ENCODE measurements around the gene TH.

Gene TH

DNA sequence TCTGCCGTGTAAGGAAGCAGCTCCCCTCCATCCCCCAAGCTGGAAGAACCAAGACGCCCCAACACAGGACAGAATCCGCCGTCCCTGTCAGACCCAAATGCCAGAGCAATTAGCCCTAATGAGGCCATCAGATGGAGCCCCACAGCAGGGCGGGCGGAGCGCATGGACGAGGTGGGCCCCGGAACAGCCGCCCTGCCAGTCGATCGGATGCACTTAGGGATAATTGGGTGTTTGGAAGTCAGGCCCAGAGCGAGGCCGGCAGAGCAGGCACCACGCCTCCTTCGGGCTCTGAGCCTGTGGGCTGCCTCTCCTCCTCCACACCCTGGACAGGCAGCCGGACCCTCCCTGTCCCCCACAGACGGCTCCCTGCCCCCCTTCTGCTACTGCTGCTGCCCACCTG lies 5.5 kb upstream of the TH start:
- DNase-seq = no peak

DNA sequence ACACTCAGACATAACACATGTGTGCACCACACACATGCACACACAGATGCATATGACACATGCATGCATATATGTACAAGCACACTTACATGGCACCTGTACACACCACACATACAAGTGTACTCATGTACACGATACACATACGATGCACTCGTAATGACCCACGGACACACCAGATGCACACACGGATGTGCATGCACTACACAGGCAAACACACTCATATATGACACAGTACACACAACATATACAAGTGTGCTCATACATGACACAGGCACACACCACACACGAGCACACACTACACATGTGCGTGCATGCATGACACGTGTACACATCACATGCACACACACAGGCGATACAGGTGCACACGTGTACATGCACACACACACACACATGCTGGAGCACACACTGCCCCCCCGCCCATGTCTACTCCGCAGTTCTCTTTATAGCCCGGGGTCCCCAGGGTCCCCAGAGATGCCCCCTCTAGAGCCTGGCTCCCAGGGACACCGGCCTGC lies 4.8 kb upstream of the TH start:
- DNase-seq = no peak

DNA sequence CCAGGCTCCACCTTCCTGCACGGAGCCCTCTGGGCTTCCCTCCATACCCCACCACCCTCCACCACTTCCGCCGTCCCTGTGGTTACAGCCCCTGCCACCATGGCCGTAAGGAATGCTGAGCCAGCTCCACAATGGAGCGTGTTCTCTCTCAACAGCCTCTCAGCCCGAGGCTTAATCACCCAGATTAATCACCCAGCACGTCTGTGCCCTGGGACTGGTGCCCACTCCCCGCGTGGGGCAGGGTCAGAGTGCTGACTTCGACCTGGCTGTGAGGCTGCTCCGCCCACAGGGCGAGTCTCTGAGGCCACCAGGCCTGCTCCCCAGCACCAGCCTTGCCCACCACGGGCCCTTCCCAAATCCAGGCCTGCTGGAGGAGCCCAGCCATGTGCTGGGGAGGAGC lies 4.0 kb upstream of the TH start:
- DNase-seq = no peak

DNA sequence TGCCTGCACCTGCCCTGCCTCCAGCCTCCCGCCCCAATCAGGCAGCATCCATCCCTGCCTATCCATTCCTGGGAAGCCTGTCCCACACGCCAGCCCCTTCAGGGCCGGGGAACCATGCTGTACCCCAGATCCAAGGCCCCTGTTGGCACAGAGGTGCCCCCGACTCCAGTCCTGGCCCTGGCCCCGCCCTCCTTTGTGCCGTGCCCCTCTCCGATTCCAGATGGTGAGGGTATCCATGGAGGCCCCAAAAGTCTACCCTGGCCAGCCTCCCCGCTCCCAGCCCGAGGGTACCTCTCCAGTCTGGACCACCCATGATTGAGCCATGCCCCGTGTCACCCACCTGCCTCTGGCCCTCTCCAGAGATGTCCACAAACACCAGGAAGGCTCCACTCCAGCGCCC lies 2.7 kb upstream of the TH start:
- no peak for DNase-seq

DNA sequence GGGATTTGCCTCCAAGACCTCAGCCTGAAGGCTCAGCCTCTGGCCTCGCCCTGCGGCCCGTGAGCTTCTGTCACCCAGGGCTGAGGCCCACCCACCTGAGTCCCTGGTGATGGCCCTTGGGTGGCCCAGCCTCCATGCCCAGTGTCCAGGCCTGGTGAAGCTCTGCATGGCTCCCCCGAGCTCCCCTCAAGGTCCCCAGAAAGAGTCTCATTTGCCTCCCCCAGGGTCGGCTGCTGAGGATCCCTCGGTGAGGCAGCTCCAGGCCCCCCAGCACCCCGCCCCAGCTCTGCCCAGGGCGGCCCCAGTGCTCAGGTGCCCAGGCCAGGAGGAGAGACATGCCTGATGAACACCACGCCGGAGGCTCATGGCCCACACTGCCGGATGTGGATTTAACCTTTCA lies 2.1 kb upstream of the TH start:
- no peak for DNase-seq

DNA sequence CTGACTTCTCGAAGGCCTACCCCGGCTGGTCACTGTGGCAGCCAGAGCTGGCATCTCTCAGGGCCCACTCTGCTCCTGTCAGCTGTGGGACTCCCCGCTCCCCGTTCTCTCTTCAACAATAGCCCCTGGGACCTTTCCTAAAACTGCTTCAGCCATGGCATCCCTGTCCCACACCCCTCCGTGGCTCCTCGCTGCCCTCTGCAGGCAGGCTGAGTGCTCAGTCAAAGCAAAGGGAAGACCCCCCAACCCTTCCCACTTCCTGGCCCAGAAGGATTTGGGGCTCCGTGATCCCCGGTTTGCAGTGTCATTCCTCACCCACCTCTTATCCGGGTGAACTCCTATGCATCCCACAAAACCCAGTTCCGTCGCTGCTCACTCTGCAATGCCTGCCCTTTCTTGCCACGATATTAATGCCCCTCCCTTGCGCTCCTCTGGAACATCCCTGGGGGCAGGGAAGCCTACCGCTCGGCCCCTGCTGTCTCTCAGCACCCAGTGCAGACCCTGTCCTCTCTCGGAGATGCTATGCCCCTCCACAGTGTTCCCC lies 1.6 kb upstream of the TH start:
- no peak for DNase-seq

DNA sequence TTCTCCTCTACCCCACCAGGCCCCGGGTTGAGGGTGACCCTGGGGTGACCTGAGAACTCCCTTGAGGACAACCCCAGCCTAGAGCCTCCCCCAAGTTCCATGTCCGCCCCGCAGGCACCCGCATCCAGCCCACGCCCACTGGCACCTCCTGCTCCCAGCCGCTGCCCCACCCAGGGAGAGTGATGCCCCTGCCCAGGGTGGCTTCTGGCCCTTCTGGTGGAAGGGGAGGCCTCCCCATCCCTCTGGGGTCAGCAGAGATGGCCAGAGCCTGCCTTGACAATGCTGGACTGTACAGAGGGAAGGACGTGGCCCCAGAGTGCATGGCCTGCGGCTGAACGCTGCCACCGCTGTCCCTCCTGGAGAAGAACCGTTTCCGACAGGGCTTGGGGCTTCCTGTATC lies 1.1 kb upstream of the TH start:
- DNase-seq = no peak

DNA sequence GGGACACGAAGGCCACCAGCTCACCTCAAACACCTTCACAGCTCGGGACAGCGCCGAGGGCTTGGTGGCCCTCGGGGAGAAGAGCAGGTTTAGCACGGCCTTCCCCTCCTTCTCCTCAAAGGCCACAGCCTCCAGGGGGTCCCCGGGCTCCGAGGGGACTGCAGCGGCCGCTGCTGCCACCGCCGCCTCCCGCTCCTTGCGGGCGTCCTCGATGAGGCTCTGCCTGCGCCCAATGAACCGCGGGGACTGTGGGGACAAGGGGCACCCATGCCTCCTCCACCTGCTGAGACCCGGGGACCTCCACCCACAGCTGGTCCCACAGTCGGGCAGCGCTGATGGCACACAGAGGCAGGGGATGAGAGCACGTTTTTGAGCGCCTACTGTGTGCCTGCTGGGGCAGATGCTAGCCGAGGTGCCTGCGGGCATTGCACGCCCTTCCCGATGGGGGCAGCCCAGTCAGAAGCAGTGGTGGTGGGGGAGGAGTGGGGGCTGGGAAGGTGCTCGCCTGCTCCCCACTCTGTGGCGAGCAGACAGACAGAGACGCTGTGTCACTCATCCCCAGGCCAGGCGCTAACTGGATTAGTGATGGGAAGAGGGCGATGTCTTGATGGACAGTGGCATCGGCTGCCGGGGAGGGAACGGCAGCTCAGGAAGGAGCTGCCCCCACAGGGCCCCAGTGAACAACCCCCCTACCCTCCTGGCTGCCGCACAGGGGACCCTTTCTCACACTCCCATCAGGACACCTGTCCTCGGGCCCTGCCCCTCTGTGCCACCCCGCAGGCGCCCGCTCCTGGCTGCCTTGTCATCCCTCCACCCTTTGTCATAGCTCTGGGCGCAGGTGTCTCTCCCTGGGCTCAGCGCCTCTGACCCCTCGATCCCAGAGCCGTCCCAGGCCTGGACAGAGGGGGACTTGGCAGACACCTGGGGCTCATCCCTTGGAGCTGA lies 1.7 kb downstream of the TH start:
- no peak for DNase-seq

DNA sequence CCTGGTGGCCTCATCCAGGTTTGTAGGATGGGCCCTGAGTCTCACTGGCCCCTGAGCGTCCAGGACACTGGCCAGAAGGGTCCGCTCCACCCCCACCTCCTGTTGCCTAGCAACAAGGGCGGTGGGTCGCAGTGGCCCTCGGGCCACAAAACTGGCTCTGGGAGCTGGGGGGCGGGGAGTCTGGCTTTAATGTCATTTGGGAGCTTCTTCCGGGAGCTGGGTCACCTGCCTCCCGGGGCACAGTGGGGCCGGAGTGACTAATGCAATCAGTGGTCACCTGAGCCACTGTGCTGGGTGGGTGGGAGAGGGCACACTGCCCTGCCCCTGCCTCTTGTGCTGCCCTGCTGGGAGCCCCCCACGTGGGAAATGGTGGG lies 2.6 kb downstream of the TH start:
- DNase-seq = no peak

DNA sequence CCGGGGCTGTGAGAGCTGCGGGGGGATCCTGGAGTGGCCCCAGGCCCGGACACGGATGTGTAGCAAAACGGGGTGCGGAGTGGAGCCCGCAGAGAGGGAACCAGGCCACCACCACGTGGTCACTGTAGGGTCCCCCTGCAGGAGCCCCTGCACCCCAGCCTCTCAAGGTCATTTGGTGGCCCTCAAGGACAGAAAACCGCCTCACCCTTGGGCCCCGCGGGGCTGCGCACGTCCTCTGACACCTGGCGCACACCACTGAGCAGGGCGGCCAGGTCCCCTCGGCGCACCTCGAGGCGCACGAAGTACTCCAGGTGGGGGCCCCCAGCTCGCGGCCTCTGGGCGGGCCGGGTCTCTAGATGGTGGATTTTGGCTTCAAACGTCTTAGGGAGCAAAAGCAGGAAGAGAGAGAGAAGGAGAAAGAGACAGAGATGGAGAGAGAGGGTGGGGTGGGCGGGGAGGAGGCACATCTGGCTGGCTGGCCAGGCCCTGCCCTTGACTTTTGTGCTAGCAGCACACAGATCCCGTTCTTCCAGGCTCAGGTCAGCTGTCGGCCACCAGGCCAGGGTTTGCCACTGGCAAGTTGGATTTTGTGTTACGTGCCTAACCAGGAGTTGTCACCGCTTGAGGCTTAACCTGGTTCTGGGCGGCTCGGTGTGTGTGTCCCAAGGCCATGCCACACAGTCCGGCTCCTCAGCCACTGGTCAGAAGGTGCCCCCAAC lies 3.2 kb downstream of the TH start:
- no peak for DNase-seq

DNA sequence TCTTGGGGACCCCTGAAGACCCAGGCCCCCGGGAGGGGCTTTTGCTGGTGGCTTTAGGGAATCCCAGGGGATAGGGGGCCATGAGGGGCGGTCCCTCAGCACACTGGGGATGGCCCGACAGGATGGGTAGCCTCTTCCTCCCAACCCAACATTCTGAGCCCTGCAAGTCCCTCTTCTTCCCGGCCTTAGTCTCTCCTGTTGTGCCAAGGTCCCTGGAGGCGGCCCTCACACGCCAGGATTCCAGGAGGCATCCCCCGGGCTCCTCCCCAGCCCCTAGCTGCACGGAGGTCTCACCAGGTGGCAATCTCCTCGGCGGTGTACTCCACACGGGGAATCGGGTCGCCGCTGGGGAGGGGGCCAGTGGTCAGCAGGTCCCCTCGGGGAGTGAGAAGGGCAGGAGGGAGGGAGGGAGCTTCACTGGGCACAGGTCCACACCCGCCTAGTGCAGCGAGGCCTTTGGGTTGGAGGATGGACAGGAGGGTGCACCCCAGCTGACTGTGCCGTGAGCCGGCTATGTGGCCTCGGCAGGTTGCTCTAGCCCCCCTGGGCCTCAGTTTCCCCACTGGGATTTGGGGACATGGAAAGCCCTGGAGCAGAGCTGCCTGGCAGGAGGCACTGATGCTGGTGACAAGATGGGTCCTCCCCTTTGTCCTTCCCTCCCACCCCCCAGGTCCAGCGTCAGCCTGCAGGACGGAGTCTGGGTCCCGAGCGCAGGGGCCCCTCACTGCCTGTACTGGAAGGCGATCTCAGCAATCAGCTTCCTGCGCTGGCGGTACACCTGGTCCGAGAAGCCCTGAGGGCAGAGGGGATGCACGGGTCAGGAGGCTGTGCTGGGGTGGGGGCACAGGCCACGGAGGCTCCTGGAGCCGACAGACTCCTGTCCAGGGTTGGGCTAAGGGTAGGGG lies 4.2 kb downstream of the TH start:
- no peak for DNase-seq

DNA sequence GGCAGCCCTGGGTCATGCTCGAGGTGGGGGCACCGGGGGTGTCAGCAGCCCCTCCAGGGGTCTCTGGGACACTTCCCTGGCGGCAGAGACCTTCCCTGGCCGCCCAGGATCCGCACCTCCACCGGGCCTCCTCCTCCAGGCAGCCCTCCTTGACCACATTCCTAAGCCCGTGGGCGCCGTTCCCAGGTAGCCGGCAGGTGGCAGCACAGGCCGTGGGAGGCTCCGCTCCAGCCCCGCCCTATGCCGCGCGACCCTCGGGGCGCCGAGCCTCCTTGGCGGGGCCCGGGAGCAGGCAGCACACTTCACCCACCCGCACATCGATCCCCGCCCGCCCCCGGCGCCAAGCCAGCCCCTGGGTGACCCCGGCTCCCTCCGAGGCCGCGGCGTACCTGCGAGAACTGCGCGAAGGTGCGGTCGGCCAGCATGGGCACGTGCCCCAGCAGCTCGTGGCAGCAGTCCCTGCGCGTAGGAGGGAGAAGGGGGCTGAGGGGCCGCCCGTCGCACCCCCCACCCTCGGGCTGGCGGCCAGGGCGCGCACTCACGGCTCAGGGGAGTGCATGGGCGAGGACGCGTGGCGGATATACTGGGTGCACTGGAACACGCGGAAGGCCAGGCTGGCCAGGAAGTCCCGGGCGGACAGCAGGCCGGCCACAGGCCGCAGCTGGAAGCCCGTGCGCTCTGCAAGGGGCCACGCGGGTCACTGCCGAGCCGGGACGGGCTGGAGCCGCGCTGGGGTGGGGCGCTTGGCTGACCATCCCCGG lies 5.3 kb downstream of the TH start:
- DNase-seq = peak in 1 of 2 experiments; percentile 12

DNA sequence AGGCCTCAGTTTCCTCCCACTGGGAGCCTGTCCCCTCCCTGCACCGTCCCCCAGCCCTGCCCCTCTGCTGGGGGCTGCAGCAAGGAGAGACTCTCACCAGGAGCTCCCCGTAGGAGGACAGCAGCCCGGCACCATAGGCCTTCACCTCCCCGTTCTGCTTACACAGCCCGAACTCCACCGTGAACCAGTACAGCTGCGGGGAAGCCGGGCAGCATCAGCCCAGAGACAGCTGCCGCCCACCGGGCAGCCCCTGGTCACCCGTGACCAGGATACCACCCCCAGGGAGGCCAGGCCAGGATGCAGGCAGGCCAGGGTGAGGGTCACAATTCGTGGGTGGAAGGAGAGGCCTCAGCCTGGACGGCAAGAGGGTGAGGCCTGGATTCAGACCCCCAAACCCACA lies 6.0 kb downstream of the TH start:
- no peak for DNase-seq

DNA sequence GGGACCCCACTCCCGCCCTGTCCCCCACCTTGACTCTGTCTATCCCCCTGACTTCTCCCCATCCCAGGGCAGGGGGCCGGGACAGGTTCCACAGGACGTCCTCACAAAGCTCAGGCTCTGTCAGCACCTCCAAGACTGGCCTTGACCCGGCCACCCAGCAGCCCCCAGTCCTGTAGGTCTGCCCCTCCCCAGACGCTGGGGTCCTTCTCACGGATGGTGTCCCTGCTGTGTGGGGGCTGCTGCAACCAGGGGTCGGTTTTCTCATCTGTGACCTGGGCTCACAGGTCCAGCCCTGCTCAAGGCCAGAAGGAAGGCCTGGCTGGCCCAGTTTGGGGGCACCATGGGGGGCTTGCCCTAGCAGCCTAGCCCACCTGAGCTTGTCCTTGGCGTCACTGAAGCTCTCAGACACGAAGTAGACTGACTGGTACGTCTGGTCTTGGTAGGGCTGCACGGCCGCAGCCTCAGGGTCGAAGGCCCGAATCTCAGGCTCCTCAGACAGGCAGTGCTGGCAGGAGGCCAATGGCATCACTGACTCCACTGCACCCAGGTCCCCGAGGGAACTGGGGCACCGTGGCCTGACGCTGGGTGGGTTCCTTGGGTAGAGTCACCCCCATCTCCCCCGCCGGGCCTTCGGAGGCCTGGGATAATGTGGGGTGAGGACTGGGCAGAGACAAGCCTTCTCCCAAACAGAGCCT lies 6.6 kb downstream of the TH start:
- no peak for DNase-seq

DNA sequence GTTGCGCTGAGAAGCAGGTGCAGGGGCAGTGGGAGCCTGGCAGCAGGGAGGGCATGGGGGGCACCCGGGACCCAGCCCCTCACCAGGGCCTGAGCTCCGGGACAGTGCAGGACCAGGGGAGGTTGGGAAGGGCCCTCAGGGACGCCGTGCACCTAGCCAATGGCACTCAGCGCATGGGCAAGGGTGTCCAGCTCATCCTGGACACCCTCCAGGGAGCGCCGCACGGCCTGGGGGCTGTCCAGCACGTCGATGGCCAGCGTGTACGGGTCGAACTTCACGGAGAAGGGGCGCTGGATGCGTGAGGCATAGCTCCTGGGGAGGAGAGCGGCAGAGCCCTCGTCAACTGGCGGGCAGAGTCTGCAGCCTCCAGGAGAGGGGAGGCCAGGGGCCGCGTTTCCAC lies 7.5 kb downstream of the TH start:
- DNase-seq = no peak

DNA sequence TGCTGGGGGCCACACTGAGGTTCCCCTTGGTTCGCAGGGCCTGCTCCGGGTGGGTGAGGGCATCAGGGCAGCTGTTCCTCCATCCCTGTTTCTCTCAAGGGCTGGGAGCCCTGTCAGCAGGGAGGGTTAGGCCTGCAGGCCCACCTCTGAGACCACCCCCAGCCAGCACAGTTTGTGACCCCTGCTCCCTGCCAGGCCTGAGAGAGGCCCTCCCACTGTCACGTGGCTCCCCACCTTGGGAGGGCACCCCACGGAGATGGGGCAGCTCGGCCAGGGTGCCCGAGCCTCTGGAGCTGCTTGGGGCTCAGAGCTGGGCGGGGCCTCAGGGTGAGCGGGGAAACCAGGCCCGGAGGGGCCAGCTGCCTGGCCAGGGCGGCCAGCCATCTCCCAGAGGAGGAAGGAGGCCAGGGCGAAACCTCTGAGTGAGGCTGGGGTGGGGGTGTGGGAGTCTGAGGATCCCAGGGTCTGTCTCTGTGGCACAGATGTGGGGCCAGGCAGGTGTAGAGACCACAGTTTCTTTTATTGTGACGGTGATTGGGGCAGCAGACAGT lies 8.1 kb downstream of the TH start:
- no peak for DNase-seq

DNA sequence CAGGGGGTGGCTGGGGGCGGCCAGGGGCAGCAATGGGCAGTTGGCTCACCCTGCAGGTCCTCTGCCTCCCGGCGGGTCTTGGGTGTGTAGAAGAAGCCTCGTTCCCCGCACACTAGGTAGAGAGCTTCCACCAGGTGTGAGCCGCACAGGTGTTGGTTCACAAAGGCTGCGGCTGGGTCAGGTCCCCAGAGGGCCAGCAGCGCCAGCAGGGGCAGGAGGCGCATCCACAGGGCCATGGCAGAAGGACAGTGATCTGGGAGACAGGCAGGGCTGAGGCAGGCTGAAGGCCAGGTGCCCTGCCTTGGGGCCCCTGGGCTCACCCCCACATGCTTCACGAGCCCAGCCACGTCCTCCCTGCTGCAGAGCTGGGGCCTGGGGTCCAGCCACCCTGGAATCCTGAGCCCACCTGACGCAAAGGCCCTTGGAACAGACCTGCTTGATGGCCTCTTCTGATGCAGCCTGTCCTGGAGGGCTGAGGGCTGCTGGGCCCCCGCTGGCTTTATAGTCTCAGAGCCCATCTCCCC lies 10.8 kb downstream of the TH start, which contains the start of gene INS:
TSS of gene INS (minus strand) at position 474 of the 524 bp plus-strand sequence. CDS start at position 236, 238 bp downstream.
- DNase-seq = no peak

DNA sequence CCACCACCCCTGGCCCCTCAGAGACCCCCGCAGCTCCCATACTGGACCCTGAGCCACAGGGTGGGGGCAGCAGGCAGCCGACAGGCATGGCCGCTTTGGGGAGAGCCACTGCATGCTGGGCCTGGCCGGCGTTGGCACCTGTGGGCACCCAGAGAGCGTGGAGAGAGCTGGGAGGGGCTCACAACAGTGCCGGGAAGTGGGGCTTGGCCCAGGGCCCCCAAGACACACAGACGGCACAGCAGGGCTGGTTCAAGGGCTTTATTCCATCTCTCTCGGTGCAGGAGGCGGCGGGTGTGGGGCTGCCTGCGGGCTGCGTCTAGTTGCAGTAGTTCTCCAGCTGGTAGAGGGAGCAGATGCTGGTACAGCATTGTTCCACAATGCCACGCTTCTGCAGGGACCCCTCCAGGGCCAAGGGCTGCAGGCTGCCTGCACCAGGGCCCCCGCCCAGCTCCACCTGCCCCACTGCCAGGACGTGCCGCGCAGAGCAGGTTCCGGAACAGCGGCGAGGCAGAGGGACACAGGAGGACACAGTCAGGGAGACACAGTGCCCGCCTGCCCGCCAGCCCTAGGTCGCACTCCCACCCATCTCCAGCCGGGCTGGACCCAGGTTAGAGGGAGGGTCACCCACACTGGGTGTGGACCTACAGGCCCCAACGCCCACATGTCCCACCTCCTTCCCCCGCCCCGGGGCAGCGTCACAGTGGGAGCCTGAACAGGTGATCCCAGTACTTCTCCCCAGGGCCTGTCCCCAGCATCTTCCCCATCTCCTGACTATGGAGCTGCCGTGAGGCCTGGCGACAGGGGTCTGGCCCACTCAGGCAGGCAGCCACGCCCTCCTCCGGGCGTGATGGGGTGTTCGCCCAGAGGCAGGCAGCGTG lies 11.8 kb downstream of the TH start:
- no peak for DNase-seq

DNA sequence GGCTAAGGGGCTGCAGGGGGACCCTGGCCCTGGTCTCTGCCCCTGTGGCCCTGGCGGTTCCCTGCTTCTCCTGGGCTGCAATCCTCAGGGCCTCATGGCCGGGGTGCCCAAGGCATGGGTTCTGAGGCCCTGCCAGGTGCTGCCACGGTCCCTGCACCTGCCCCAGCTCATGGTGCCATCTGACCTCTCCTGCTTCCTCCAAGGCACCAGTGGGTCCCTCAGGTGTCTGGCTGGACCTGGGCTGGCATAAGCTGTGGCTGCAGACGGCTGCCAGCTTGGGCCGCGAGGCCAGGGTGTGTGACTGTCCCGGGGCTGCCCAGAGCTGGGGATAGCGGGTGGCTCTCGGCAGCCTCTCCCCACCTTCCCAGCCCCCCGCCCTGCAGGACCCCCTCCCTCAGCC lies 12.6 kb downstream of the TH start:
- no peak for DNase-seq

DNA sequence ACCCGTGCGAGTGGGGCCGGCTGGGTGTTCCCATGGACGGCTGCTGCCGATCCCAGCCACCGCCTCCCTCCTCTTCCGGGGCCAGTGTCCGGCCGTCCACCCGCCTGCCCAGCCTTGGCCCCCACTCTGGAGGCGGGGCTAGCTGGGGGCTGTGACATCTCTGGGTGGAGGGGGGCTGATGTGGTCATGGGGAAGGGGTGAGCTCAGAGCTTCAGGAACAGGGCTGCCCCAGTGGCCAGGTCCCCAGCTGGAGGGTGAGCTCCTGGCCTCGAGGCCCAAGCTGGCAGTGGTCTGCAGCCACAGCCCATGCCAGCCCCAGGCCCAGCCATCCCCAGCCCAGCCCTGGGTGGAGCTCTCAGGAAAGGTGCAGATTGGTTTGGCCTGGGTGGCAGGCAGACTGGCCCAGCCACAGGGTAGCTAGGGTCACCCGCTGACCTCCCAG lies 13.3 kb downstream of the TH start:
- no peak for DNase-seq
